ENCODE data around the gene PPIA. TPM values are rescaled to one million over a fixed set of nuclear protein-coding genes. Genes with fewer than 3 reads are reported as not detected.

The PPIA gene
- 3,328 TPM for polyA plus RNA-seq (2012; ENCODE audit: missing spikeins)

GRCh38 chr7:44796504-44797328 lies at the start of gene PPIA:
Gene PPIA (plus strand): TSS chr7:44796681. CDS start chr7:44796725, 44 bp downstream.
- TF ChIP-seq POLR2AphosphoS5 (IDR thresholded peaks at IDR 0.05; ENCODE audit: low read depth, low read length), result peak; percentile 98
- TF ChIP-seq POLR2A (IDR thresholded peaks at IDR 0.05; ENCODE audit: low read depth, low read length), result peak; percentile 97
- TF ChIP-seq TAF1 (IDR thresholded peaks at IDR 0.05; ENCODE audit: borderline replicate concordance, low read depth, low read length), result peak; percentile 71
- FAIRE-seq (peak; percentile 97), DNase-seq (ENCODE audit: insufficient read length) (peak; percentile 98)

- DNase-seq (ENCODE audit: insufficient read length) (peak; percentile 82), FAIRE-seq (peak; percentile 81)
- TF ChIP-seq TAF1 (IDR thresholded peaks at IDR 0.05; ENCODE audit: borderline replicate concordance, low read depth, low read length) (no peak), POLR2A (IDR thresholded peaks at IDR 0.05; ENCODE audit: low read depth, low read length) (peak; percentile 69; the same call in 1 of the 2 replicates), POLR2AphosphoS5 (IDR thresholded peaks at IDR 0.05; ENCODE audit: low read depth, low read length) (no peak)
These were observed 48.2 kb upstream of the PPIA start, which contains the start of gene ZMIZ2 for GRCh38 chr7:44748045-44748947. Gene ZMIZ2 (plus strand): TSS chr7:44748847. CDS start chr7:44756250, 7,403 bp downstream.

- TF ChIP-seq TAF1 (IDR thresholded peaks at IDR 0.05; ENCODE audit: borderline replicate concordance, low read depth, low read length) (no peak), POLR2A (IDR thresholded peaks at IDR 0.05; ENCODE audit: low read depth, low read length) (no peak; the same call in 1 of the 2 replicates), POLR2AphosphoS5 (IDR thresholded peaks at IDR 0.05; ENCODE audit: low read depth, low read length) (peak; percentile 61; the same call in 1 of the 2 replicates)
- no peak for DNase-seq (ENCODE audit: insufficient read length)
- no peak for FAIRE-seq
These were observed 47.3 kb upstream of the PPIA start for GRCh38 chr7:44748948-44749731.

GRCh38 chr7:44749992-44750391 lies 46.5 kb upstream of the PPIA start:
- peak; percentile 73 for FAIRE-seq
- TF ChIP-seq POLR2A (IDR thresholded peaks at IDR 0.05; ENCODE audit: low read depth, low read length), result no peak
- TF ChIP-seq TAF1 (IDR thresholded peaks at IDR 0.05; ENCODE audit: borderline replicate concordance, low read depth, low read length), result no peak
- TF ChIP-seq POLR2AphosphoS5 (IDR thresholded peaks at IDR 0.05; ENCODE audit: low read depth, low read length), result no peak

GRCh38 chr7:44750424-44750823 lies 46.1 kb upstream of the PPIA start:
- TF ChIP-seq TAF1 (IDR thresholded peaks at IDR 0.05; ENCODE audit: borderline replicate concordance, low read depth, low read length) (no peak), POLR2AphosphoS5 (IDR thresholded peaks at IDR 0.05; ENCODE audit: low read depth, low read length) (no peak; the same call in 1 of the 2 replicates), POLR2A (IDR thresholded peaks at IDR 0.05; ENCODE audit: low read depth, low read length) (no peak; the same call in 1 of the 2 replicates)
- no peak for FAIRE-seq
- no peak for DNase-seq (ENCODE audit: insufficient read length)

More at GRCh38 chr7:44749992-44750391, 46.5 kb upstream of the PPIA start:
- no peak for DNase-seq (ENCODE audit: insufficient read length)

GRCh38 chr7:44750921-44751571 lies 45.4 kb upstream of the PPIA start:
- peak; percentile 27 for FAIRE-seq
- TF ChIP-seq POLR2A (IDR thresholded peaks at IDR 0.05; ENCODE audit: low read depth, low read length) (peak; percentile 68), POLR2AphosphoS5 (IDR thresholded peaks at IDR 0.05; ENCODE audit: low read depth, low read length) (peak; percentile 61), TAF1 (IDR thresholded peaks at IDR 0.05; ENCODE audit: borderline replicate concordance, low read depth, low read length) (no peak; the same call in 1 of the 2 replicates)
- peak; percentile 62 for DNase-seq (ENCODE audit: insufficient read length)

- TF ChIP-seq TAF1 (IDR thresholded peaks at IDR 0.05; ENCODE audit: borderline replicate concordance, low read depth, low read length) (no peak), POLR2A (IDR thresholded peaks at IDR 0.05; ENCODE audit: low read depth, low read length) (no peak), POLR2AphosphoS5 (IDR thresholded peaks at IDR 0.05; ENCODE audit: low read depth, low read length) (no peak)
- DNase-seq (ENCODE audit: insufficient read length) (no peak), FAIRE-seq (peak; percentile 38)
These were observed 43.7 kb upstream of the PPIA start for GRCh38 chr7:44752822-44753221.

- FAIRE-seq, result peak; percentile 24
- no peak for DNase-seq (ENCODE audit: insufficient read length)
- no peak for TF ChIP-seq TAF1 (IDR thresholded peaks at IDR 0.05; ENCODE audit: borderline replicate concordance, low read depth, low read length)
These were observed 41.4 kb upstream of the PPIA start for GRCh38 chr7:44754802-44755697.
